Fibroblast of mammary gland (primary cell): ENCODE data around the gene PTPRN2.
A peak's percentile ranks its signal among the peaks of the same experiment; 100 is the strongest.

Experiments
- DNase-seq: peaks from one replicate; pipeline ENCODE4 v3.0.0-alpha.2; 2010; ENCODE audit warnings: low read depth
- H3K4me3 ChIP-seq: 2 replicates; pipeline ENCODE4 v1.5.1; 2011; ENCODE audit warnings: low read depth, mild to moderate bottlenecking, low read length, moderate library complexity; ENCODE audit not compliant: control insufficient read depth
- TF ChIP-seq, protein P1 (sequence below): conservative IDR thresholded peaks from 2 replicates; pipeline ENCODE4 v1.5.1; 2011; ENCODE audit warnings: low read depth, low read length, inconsistent platforms; ENCODE audit not compliant: control insufficient read depth, insufficient read depth

The PTPRN2 gene

DNA sequence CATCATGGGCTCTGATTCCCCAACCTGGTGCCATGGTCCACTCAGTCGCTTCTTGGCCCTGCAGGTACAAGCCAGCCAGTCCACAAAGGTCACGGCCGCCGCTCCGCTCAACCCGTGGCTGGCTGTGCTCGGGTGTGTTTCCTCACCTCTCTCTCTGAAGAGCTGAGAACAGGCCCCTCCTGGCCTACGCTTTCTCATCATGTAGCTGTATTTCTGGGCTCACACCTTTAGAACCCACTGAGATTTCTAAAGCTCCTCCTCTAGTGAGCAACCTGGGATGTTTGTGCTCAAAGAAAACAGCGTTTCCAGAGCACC, 30.2 kb downstream of the PTPRN2 start:
- TF ChIP-seq, protein P1, sequence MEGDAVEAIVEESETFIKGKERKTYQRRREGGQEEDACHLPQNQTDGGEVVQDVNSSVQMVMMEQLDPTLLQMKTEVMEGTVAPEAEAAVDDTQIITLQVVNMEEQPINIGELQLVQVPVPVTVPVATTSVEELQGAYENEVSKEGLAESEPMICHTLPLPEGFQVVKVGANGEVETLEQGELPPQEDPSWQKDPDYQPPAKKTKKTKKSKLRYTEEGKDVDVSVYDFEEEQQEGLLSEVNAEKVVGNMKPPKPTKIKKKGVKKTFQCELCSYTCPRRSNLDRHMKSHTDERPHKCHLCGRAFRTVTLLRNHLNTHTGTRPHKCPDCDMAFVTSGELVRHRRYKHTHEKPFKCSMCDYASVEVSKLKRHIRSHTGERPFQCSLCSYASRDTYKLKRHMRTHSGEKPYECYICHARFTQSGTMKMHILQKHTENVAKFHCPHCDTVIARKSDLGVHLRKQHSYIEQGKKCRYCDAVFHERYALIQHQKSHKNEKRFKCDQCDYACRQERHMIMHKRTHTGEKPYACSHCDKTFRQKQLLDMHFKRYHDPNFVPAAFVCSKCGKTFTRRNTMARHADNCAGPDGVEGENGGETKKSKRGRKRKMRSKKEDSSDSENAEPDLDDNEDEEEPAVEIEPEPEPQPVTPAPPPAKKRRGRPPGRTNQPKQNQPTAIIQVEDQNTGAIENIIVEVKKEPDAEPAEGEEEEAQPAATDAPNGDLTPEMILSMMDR, result no peak
- no peak overlapping the region for H3K4me3 ChIP-seq
- no peak for DNase-seq

DNA sequence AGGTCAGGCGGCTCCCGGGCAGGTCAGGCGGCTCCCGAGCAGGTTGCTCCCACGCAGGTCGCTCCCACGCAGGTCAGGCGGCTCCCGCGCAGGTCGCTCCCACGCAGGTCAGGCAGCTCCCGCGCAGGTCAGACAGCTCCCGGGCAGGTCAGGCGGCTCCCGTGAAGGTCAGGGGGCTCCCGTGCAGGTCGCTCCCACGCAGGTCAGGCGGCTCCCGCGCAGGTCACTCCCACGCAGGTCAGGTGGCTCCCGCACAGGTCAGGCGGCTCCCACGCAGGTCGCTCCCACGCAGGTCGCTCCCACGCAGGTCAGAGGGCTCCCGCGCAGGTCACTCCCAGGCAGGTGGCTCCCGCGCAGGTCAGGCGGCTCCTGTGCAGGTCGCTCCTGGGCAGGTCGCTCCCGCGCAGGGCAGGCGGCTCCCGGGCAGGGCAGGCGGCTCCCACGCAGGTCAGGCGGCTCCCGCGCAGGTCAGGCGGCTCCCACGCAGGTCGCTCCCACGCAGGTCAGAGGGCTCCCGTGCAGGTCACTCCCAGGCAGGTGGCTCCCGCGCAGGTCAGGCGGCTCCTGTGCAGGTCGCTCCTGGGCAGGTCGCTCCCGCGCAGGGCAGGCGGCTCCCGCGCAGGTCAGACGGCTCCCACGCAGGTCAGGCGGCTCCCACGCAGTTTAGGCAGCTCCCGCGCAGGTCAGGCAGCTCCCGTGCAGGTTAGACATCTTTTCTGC, 30.7 kb downstream of the PTPRN2 start:
- no peak for DNase-seq
- TF ChIP-seq, protein P1, result no peak
- no peak overlapping the region for H3K4me3 ChIP-seq

DNA sequence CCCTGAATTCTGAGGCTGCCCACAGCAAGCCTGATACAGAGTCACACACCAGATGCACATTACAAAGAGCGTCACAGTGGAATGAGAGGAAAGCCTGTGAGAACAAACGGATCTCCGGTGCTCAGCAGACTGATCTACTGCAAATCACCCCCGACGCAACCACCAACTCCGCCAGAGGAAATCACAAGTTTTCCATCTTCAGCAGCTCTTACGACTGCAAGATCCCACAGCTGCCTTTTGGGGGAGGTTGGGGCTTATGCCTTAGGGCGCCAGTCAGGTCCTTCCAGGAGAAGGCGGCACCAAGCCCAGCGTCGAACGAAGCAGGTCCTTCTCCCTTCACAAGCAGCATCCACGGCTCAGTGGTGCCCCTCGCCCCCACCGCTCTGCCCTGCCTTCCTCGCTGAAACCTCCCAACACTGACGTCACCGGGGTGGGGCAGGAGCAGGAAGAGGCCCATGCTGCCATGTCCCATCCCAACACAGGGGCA, 32.5 kb downstream of the PTPRN2 start:
- H3K4me3 ChIP-seq, result no peak overlapping the region
- DNase-seq, result no peak
- TF ChIP-seq, protein P1, result no peak

DNA sequence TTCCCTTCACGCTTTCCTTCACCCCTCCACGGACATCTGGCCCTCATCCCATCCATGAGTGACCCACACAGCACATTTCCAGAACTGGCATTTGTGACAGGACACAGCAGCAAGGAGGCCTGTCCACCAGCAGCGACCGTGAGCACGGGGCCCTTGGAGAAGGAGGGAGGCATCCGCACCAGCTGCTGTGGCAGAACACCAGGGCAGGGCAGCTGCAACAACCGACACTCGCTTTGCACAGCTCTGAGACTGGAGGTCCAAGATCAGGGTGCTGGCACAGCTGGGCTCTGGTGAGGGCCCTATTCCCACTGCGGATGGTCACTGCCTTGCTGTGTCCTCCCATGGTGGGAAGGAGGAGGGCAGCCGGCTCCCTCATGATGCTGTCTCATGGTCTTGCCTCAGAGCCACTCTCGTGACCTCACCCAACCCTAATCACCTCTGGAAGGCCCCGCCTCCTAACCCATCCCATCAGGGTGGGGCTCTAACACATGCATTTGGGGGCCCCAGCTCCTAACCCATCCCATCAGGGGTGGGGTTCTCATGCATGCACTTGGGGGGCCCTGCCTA, 36.7 kb downstream of the PTPRN2 start:
- no peak for DNase-seq
- TF ChIP-seq, protein P1, result no peak

DNA sequence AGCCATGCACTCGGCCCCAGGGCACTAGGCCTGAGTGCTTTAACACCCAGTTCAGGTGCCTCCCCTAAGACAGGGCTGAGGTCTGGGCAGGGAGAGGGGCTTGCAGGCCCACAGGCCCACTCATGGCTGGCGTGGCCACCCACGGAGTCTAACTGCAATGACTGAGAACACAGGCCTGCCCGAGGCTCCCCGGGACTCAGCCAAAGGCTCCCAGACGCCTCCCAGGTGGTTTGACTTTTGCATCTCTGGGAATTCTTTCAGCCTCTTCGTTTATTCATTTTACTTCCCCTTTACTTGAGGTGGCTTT, 37.3 kb downstream of the PTPRN2 start:
- no peak overlapping the region for H3K4me3 ChIP-seq
- no peak for DNase-seq
- TF ChIP-seq, protein P1, result no peak

More for the DNA sequence above, 36.7 kb downstream of the PTPRN2 start:
- no peak overlapping the region for H3K4me3 ChIP-seq

DNA sequence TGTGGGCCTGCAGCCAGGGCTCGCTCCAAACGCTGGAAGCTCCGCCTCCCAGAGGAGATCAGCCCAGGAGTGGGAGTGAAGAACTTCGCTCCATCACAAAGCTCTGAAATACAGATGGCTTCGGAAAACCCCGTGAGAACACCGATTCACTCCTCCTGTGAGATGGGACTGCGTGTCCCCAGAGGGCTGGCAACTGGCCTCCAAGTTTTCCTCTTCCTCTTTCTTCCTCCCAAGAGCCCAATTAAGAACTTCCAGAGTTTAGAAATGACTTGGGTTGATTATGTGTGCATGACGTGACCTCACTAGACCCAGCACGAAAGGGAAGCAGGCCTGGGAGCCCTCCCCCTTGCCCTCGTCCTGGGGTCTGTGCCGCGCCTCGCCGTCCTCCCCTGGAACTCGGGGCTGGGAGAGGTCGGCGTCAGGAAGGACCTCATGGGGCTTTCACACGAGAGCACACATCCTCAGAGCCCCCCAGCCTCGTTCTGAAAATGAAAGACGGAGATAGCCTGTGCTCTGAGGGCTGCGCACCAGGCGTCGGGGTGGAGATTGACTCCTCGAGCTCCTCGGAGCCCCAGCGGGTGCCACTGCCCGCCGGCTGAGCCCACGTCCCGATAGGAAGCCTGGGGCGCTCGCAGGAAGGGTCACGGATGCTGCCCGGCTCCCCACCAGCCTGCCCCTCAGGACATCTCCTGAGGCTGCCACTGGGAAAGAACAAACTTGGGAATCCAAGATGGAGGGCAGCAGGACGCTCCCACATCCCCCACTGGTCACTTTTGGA, 37.8 kb downstream of the PTPRN2 start:
- no peak overlapping the region for H3K4me3 ChIP-seq
- DNase-seq, result peak; percentile 11
- TF ChIP-seq, protein P1, result no peak
